ENCODE measurements around the gene KDM7A. TPM values are rescaled to one million over a fixed set of nuclear protein-coding genes. Genes with fewer than 3 reads are reported as not detected.

Gene KDM7A
- total and polyA plus RNA-seq, 2 of the 8 experiments (the other 6 are each of a cell fraction or from before 2014, with no cell fraction given) = 2.2 to 12.5 TPM

GRCh38 chr7:140039896-140040295 lies 136.9 kb downstream of the KDM7A start (continued):
- no peak for TF ChIP-seq JUND (IDR thresholded peaks at IDR 0.05; ENCODE audit: low read length)
